B cell (primary cell): ENCODE data around the gene HLA-DMA. TPM values are rescaled to one million over a fixed set of nuclear protein-coding genes. Genes with fewer than 3 reads are reported as not detected.

ENCODE experiments used
- ATAC-seq: fragments of 200-7000 bp; cut with Tn5 transposase; one replicate; pipeline ENCODE4 v1.10.0; 2021; ENCODE audit warnings: low read depth, mild to moderate bottlenecking, moderate number of reproducible peaks, moderate library complexity
- CTCF ChIA-PET: fragments of 350-600 bp; sonication (Branson Sonifier 250); formaldehyde crosslinking; loops from one replicate; lab custom pipeline; 2021; ENCODE audit warnings: antibody characterized with exemption, inconsistent platforms; lab: Charles Lee
- POLR2A ChIA-PET: fragments of 350-600 bp; sonication (Branson Sonifier 250); formaldehyde crosslinking; loops from one replicate; lab custom pipeline; 2021; ENCODE audit warnings: antibody characterized with exemption; lab: Charles Lee
- DNase-seq: peaks from one replicate; pipeline ENCODE4 v3.0.0; 2013
- H2AFZ ChIP-seq: 2 replicates; pipeline ENCODE4 v1.6.1; 2012; ENCODE audit warnings: mild to moderate bottlenecking, low read depth, low read length; ENCODE audit not compliant: insufficient read depth, poor library complexity, severe bottlenecking
- H3K27ac ChIP-seq, 2 donors: 1 replicate in 1 of 2; 2 replicates in 1 of 2; pipeline ENCODE4 v1.5.1; 2012 to 2013; ENCODE audit warnings: low read length in 2 of 2, mild to moderate bottlenecking in 2 of 2, moderate library complexity in 1 of 2
- H3K27me3 ChIP-seq, 4 experiments: fragments of 200-600 bp in 1 of 4; sonication (generic) in 1 of 4; replicated peaks in 1 of 4; 1 replicate in 2 of 4; 2 replicates in 2 of 4; pipeline versions ENCODE4 v1.6.1 to v1.7.0; 2013 to 2016; ENCODE audit warnings: low read length in 3 of 4, mild to moderate bottlenecking in 2 of 4, mixed read lengths in 1 of 4, moderate library complexity in 1 of 4; ENCODE audit not compliant: insufficient read depth in 4 of 4, control insufficient read depth in 3 of 4; ENCODE audit errors: control extremely low read depth in 1 of 4
- H3K36me3 ChIP-seq, 2 experiments: replicated peaks in 1 of 2; 1 replicate in 1 of 2; 2 replicates in 1 of 2; pipeline versions ENCODE4 v1.6.1 to v1.7.1; 2013; ENCODE audit warnings: low read length in 1 of 2; ENCODE audit not compliant: insufficient read depth in 2 of 2, control insufficient read depth in 1 of 2; ENCODE audit errors: control extremely low read depth in 1 of 2, extremely low read depth in 1 of 2
- H3K4me1 ChIP-seq, 2 donors: fragments of 200-600 bp in 1 of 2; sonication (generic) in 1 of 2; 1 replicate in 1 of 2; 2 replicates in 1 of 2; pipeline versions ENCODE4 v1.5.1 to v1.6.1; 2013 to 2017; ENCODE audit warnings: low read length in 2 of 2; ENCODE audit not compliant: control insufficient read depth in 2 of 2, insufficient read depth in 2 of 2
- H3K4me2 ChIP-seq: replicated peaks from 2 replicates; pipeline ENCODE3; 2012; ENCODE audit warnings: mild to moderate bottlenecking, low read depth, low read length; ENCODE audit not compliant: poor library complexity, severe bottlenecking
- H3K4me3 ChIP-seq, 5 experiments: fragments of 200-600 bp in 1 of 5; sonication (generic) in 1 of 5; 1 replicate in 3 of 5; 2 replicates in 2 of 5; pipeline versions ENCODE4 v1.5.1 to v1.7.0; 2011 to 2016; ENCODE audit warnings: low read length in 4 of 5, mild to moderate bottlenecking in 4 of 5, low read depth in 2 of 5, control low read depth in 1 of 5, moderate library complexity in 1 of 5; ENCODE audit not compliant: insufficient read depth in 1 of 5; ENCODE audit errors: control extremely low read depth in 1 of 5, extremely low read depth in 1 of 5
- H3K79me2 ChIP-seq: fragments of 200-600 bp; sonication (generic); one replicate; pipeline ENCODE4 v1.6.0; 2016; ENCODE audit warnings: low read length; ENCODE audit not compliant: control insufficient read depth, insufficient read depth
- H3K9ac ChIP-seq: fragments of 200-600 bp; sonication (generic); 2 replicates; pipeline ENCODE4 v1.6.1; 2017; ENCODE audit warnings: mild to moderate bottlenecking, low read length, moderate library complexity
- H3K9me3 ChIP-seq, 3 donors: one replicate each; pipeline versions ENCODE4 v1.6.1 to v1.7.1; 2013; ENCODE audit warnings: low read length in 2 of 3; ENCODE audit not compliant: control insufficient read depth in 2 of 3, insufficient read depth in 1 of 3; ENCODE audit errors: control extremely low read depth in 1 of 3
- H4K20me1 ChIP-seq: 2 replicates; pipeline ENCODE4 v1.6.0; 2012; ENCODE audit warnings: mild to moderate bottlenecking, low read length; ENCODE audit not compliant: insufficient read depth, control insufficient read depth, poor library complexity, severe bottlenecking
- H3K27ac Mint-ChIP-seq: one replicate; pipeline ENCODE4 v1.8.0; 2021; ENCODE audit warnings: mixed read lengths
- H3K27me3 Mint-ChIP-seq: one replicate; pipeline ENCODE4 v1.8.0; 2021; ENCODE audit warnings: mixed read lengths
- H3K4me1 Mint-ChIP-seq: one replicate; pipeline ENCODE4 v1.8.0; 2021; ENCODE audit warnings: mixed read lengths
- H3K4me3 Mint-ChIP-seq: one replicate; pipeline ENCODE4 v1.8.0; 2021; ENCODE audit warnings: mixed read lengths
- H3K9me3 Mint-ChIP-seq: one replicate; pipeline ENCODE4 v1.8.0; 2022; ENCODE audit warnings: mixed read lengths; ENCODE audit not compliant: insufficient read depth
- CTCF ChIP-seq: fragments of 200-600 bp; IDR thresholded peaks from one replicate; pipeline ENCODE4 v1.8.0; 2022; ENCODE audit warnings: antibody characterized with exemption, mild to moderate bottlenecking
- EZH2 ChIP-seq: IDR thresholded peaks from 2 replicates; pipeline ENCODE4 v1.6.1; 2012; ENCODE audit warnings: borderline replicate concordance, low read depth, mild to moderate bottlenecking, moderate library complexity, low read length; ENCODE audit not compliant: insufficient read depth, poor library complexity, severe bottlenecking
- WGBS: methylation state at CpG from one replicate; pipeline ENCODE4 v1.1.5; 2013; ENCODE audit warnings: missing lambda C conversion rate; ENCODE audit not compliant: insufficient coverage; 5-methylcytosine and 5-hydroxymethylcytosine counted together
- intact Hi-C: fragments of 100-400 bp; cut with micrococcal nuclease; formaldehyde crosslinking; loops from one replicate; pipeline ENCODE4 v1.10.0; 2022
- polyA plus RNA-seq: library from polyadenylated mRNA; depleted of rRNA; stranded (reverse); fragments of >200 nt; gene quantifications from 2 replicates; pipeline ENCODE4 v1.2.3, GENCODE V29; 2012
- total RNA-seq, 2 donors: library from RNA; stranded (reverse); fragments of 120-200 nt in 1 of 2; gene quantifications; 1 replicate in 1 of 2; 2 replicates in 1 of 2; pipeline versions ENCODE4 v1.2.3 to v1.2.4, GENCODE V29; 2013 to 2022

Gene HLA-DMA
- total and polyA plus RNA-seq, 2 donors (not counting 1 experiment from before 2014, with no cell fraction given) = 558 to 925 TPM

- Histone ChIP-seq H3K9ac (peak overlapping the region; percentile 91), H3K4me2 (peak overlapping the region; percentile 88), H2AFZ (peak overlapping the region; percentile 48), H3K79me2 (peaks cover 71% of the 10 kb centered on the region), H3K36me3 (peaks cover 0 to 36% of the 10 kb centered on the region in 2 experiments), H4K20me1 (peaks cover 47% of the 10 kb centered on the region), H3K9me3 (no peaks in the 10 kb centered on the region), H3K4me3 (peak overlapping the region; percentile 88 to 100 (median 96)), H3K27ac (peak overlapping the region; percentile 96), H3K4me1 (peaks cover 32 to 43% of the 10 kb centered on the region in 2 donors), H3K27me3 (no peaks in the 10 kb centered on the region)
- DNase-seq (peak; percentile 100), ATAC-seq (peak; percentile 50)
- Mint-ChIP-seq H3K9me3 (no peaks in the 10 kb centered on the region), H3K4me3 (peak overlapping the region; percentile 96), H3K4me1 (peaks cover 40% of the 10 kb centered on the region), H3K27me3 (no peaks in the 10 kb centered on the region), H3K27ac (peak overlapping the region; percentile 99)
- no peak for TF ChIP-seq EZH2
- TF ChIP-seq CTCF = no peak
- WGBS = under 1% methylated on average over 50 of the region's 58 CpGs
- POLR2A ChIA-PET = interaction anchor here (0.5 to 11.8 kb wide), 46 partner anchors 8 to 1306 kb away, joined by 3 to 349 read pairs (median 5); partner anchors contain the start of genes CSNK2B, HLA-DMA, HLA-DMB and HLA-DOA
- intact Hi-C loops = loop anchor here (1.0 to 5.0 kb wide), 5 partner anchors 18 to 794 kb away; partner anchors contain the start of genes AGPAT1, HLA-DMA and RNF5
- CTCF ChIA-PET = interaction anchor here (0.6 to 28.4 kb wide), 29 partner anchors 9 to 281 kb away, joined by 3 to 822 read pairs (median 4); partner anchors contain the start of genes HLA-DMA, HLA-DMB, PSMB8 and RING1
Observed at GRCh38 chr6:32971581-32972352, 18.9 kb upstream of the HLA-DMA start.
